Suprapubic skin (tissue), 4 donors: ENCODE data around the gene NUDT21.

Experiments
- EP300 ChIP-seq: sonication (generic); formaldehyde crosslinking; IDR thresholded peaks from one replicate; pipeline ENCODE4 v1.6.1; 2017; ENCODE audit warnings: antibody characterized with exemption
- POLR2AphosphoS5 ChIP-seq, 3 donors: sonication (generic); formaldehyde crosslinking; IDR thresholded peaks; one replicate each; pipeline ENCODE4 v1.6.1; 2017; ENCODE audit warnings: antibody characterized with exemption in 3 of 3

DNA sequence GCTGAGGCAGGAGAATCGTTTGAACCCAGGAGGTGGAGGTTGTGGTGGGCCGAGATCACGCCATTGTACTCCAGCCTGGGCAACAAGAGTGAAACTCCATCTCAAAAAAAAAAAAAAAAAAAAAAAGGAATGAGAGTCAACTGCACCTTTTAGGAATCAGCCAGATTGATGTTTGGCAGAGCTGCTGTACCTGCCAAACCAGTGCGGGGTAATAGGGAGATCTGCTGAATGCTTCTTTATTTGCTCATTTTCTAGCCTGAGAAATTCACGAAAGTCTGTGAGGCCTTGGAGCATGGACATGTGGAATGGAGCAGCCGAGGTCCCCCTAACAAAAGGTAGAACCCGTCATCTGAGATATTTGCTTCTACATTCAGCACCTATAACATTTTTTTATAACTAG lies 18.6 kb upstream of the NUDT21 start:
- no peak for TF ChIP-seq EP300
- no peak for TF ChIP-seq POLR2AphosphoS5 (IDR thresholded peaks at IDR 0.05)
